GM21526 (cell line): ENCODE data around the gene SETD2.
"Not testable (repeated sequence)": the region's sequence is repeated elsewhere in the genome, so short reads cannot be mapped to it uniquely, and the experiment has no call there.

Experiments used
- ATAC-seq: cut with Tn5 transposase; IDR thresholded peaks from one replicate; pipeline ENCODE4 v1.9.1; 2021; ENCODE audit warnings: moderate library complexity; ENCODE audit not compliant: unreplicated experiment, low FRiP score

Gene SETD2

DNA sequence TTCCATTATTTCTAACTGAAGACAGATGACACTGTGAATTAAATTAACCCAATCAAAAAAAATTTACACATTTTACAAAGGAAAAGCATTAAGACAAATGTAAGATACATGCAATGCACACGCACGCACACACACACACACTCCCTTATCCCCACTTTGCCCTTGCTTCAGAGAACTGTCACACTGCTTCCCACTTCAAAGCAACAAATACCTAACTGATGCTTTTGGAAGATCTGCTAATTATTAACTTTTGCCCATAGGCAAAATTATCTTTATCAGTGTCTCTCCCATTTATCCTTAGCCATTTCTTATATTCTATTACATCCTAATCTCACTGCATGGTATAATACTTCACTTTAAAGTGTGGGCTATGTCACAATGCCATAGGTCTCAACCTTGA is 60.3 kb downstream of the SETD2 start:
- ATAC-seq = no peak

GRCh38 chr3:47102081-47102600 is 61.8 kb downstream of the SETD2 start:
- ATAC-seq = no peak

DNA sequence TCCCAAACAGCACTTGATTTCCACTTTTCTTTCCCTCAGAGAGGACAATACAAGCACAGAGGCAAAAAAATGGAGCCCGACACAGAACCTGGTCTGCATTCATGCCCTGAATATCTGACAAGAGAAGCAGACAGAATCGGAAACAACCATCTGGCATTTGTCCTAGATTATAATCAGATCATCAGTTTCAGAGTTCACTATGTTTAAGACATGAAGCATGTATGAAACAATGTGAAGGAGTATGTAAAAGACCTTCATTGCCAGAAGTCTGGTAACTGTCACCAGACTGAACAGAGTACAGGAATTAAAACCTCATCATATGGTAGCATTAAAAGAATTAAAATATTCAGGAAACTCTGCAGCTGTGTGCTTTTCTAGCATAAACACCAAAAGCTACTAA is 65.0 kb downstream of the SETD2 start:
- ATAC-seq = no peak

DNA sequence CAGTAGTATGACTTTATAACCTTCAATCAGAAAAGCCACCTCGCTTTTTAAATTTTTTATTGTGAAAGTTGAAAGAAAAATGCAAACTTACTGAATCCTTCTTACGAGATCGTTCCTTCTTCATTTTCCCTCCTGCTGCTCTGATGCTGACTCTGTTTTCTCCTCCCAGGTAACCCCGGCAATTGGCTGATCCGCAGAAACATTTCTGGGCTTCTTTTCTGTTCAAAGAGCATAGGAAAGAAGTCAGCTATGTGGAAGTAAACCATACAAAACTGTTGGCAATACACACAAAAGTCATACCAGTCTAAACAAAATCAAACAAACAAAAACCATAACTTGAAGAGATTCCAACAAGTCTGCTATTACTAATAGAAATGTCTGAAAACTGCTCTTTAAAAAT is 66.0 kb downstream of the SETD2 start:
- no peak for ATAC-seq

DNA sequence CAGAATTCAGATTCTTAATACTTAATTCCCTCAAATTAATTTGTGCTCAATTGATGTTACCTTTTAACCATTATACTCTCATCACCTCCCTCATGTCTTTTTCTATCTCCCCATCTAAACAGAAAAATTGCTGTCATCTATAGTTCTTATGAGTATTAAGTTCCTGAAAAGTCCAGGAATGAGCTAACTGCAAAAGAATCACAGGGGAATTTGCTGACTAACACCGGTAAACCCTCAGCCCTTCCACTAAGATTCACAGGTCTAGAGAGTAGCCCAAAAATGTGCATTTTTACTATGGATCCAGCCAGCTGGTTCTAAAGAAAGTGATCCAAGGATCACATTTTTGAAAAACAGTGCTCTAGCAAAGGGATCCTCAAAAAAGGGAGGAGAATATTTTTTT is 67.0 kb downstream of the SETD2 start:
- no peak for ATAC-seq

GRCh38 chr3:47092090-47092489 is 71.8 kb downstream of the SETD2 start:
- no peak for ATAC-seq

GRCh38 chr3:47089630-47090029 is 74.3 kb downstream of the SETD2 start:
- ATAC-seq = no peak

- no peak for ATAC-seq
These were observed 77.8 kb downstream of the SETD2 start for GRCh38 chr3:47086071-47086470.

DNA sequence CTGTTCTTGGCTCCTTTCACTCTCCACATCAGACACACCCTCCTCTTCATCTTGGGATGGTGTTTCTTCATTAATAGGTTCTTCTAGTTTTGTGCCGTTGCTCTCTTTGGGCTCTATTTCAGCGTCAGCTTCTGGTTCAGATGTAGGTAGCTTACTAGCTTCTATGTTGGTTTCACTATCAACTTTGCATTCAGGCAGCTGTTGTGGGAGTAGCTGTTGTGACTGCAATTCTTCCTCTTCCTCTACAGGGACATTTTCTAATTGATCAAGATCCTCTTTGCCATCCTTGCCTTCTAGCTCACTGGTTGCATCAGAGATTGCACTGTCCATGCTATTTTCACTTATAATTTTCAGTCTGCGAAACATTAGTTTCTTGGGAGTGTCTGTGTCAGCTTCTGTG is 80.1 kb downstream of the SETD2 start:
- ATAC-seq = peak; percentile 70

DNA sequence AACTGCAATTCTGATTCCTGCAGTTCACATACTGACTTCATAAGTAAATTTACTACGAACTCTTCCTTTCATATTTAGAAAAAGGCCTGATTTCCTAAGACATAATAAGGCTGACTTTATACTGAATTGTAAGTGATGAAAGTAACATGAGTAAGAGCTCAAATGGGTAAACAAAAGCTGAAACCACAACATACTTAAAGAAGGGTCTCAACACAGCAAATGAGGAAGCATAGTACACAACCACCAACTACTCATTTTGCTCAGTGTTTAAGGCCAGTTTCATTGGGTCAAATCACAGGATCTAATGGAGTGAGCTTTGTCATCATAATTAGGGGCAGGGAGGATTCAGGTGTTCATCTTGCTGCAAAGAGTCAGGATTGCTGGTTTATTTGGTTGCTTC is 81.4 kb downstream of the SETD2 start:
- ATAC-seq = no peak

DNA sequence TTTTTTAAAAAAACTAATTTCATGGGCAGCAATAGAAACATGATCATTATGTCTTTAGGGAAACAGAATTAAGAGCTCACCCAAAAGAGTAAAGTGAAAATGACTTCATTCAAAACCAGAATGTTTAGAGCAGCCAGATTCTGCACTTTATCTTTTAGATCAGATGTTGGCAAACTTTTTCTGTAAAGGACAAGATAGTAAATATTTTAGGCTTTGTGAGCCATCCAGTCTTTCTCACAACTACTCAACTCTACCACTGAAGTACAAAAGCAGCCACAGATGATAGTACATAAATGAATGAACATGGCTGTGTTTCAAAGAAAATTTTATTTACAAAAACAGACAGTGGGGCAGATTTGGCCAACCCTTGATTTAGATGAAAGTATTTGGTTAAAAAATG is 84.5 kb downstream of the SETD2 start:
- ATAC-seq = no peak

- no peak for ATAC-seq
These were observed 90.2 kb downstream of the SETD2 start for GRCh38 chr3:47073685-47074084.

DNA sequence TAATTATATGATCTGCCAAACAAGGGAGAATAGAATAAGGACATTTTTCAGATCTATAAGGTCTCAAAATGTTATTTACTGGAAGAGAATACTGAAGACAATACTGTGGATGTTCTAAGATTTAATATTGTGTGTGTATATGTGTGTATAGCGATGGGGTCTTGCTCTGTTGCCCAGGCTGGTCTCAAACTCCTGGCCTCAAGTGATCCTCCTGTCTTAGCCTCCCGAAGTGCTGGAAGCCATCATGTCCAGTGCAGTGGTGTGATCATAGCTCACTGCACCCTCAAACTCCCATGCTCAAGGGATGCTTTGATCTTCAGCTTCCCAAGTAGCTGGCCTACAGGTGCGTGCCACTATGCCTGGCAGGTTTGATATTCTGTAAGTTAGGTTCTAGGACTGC is 93.1 kb downstream of the SETD2 start:
- ATAC-seq = no peak

DNA sequence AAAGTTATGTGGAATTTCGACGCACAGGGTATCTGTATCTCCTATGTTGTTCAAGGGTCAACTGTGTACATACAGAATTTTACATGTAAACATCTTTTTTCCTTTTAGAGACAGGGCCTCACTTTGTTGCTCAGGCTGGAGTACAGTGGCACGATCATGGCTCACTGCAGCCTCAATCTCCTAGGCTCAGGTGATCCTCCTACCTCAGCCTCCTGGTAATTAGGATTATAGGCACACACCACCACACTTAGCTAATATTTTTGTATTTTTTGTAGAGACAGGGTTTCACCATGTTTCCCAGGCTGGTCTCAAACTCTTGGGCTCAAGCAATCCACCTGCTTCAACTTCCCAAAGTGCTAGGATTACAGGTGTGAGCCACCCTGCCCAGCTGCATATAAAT is 97.7 kb downstream of the SETD2 start:
- ATAC-seq = not testable (repeated sequence)

DNA sequence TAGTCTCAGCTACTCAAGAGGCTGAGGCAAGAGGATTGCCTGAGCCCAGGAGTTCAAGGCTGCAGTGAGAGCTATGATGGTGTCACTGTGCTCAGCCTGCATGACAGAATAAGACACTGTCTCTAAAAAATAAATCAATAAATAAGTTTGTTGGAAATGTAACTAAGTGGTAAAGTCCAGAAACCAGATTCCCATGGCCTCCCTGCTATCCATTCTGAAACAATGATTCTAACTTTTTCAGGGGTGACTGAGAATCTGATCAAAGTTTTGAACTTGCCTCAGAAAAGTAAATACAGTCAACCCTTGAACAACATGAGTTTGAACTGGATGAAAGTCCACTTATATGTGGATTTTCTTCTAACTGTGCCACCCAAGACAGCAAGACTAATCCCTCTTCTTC is 98.2 kb downstream of the SETD2 start:
- no peak for ATAC-seq

GRCh38 chr3:47065058-47065457 is 98.9 kb downstream of the SETD2 start:
- no peak for ATAC-seq

- no peak for ATAC-seq
These were observed 106.7 kb downstream of the SETD2 start for GRCh38 chr3:47057212-47057671.

DNA sequence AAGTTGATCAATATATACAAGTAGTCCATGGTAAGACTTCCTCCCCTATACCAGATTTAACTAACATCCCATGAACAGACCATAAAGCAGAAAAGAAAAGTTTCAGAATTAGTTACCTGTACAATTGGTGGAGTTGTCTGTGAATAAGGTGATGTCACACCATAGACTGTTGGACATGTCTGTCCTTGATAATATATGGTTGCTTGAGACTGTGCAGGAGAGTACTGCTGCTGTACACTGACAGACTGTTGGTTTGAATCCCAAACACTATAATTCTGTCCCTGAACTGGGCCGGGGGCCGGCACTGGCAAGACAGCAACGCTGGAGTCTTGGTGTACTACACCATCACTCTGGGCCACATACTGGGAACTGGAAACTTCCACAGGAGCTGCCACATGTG is 107.2 kb downstream of the SETD2 start:
- ATAC-seq = no peak

DNA sequence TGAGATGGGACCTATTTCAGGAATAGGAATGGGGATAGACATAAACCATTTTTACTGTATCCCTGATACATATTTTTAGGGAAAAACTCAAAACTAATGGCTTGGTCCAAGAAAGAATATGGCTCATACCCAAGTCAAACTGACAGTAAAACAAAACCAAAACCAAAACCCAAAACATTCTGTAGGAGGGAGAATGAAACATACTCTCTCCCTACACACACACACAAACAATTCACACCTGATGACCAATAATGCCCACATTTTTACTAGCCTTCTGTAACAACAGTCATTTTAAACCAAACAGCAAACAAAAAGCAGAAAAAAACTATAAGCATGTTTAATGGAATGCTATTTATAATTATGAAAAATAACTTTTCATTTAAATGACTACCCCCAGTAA is 109.5 kb downstream of the SETD2 start:
- ATAC-seq = no peak

GRCh38 chr3:47047673-47048072 is 116.2 kb downstream of the SETD2 start:
- no peak for ATAC-seq

- no peak for ATAC-seq
These were observed 116.8 kb downstream of the SETD2 start for GRCh38 chr3:47047069-47047468.

GRCh38 chr3:47042231-47042791 is 121.6 kb downstream of the SETD2 start:
- ATAC-seq = no peak

DNA sequence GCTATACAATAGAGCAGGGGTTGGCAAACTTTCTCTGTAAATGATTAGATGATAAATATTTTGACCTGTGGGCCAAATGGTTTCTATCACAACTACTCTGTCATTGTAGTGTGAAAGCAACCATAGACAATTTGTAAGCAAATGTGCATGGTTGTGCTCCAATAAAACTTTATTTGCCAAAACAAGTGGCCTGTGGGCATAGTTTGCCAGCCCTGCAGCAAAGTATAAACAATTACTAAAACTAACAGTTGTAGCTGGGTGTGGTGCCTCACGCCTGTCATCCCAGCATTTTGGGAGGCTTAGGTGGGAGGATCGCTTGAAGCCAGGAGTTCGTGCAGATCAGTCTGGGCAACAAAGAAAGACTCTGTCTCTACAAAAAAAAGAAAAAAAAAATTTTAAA is 122.8 kb downstream of the SETD2 start:
- no peak for ATAC-seq
